ENCODE measurements around the gene GPR132. TPM values are rescaled to one million over a fixed set of nuclear protein-coding genes. Genes with fewer than 3 reads are reported as not detected.

Gene GPR132
- total RNA-seq, 1 experiment from 2014 or later, result 0.20 TPM

- Histone ChIP-seq H3K27me3 (ENCODE audit: insufficient read depth, low read length) (peaks cover 9% of the 10 kb centered on the region; the same call in 1 of the 2 replicates), H4K91ac (ENCODE audit: insufficient read length, low read depth, low read length) (no peak overlapping the region), H2BK5ac (ENCODE audit: insufficient read length, low read length) (no peak overlapping the region), H3K18ac (ENCODE audit: insufficient read length, low read depth, low read length) (no peak overlapping the region), H3K14ac (ENCODE audit: insufficient read depth, low read length) (no peak overlapping the region), H3K56ac (ENCODE audit: insufficient read length, low read depth, low read length) (no peak overlapping the region), H2BK120ac (ENCODE audit: low read depth, low read length, poor library complexity, severe bottlenecking) (no peak overlapping the region), H2BK12ac (ENCODE audit: insufficient read length, low read depth, low read length) (no peak overlapping the region), H3K79me1 (ENCODE audit: insufficient read depth, low read depth, low read length, poor library complexity, severe bottlenecking) (no peaks in the 10 kb centered on the region), H3K9ac (ENCODE audit: extremely low read depth, insufficient read length, low read length) (no peak overlapping the region), H3K23me2 (ENCODE audit: insufficient read length, low read depth, low read length, poor library complexity, severe bottlenecking) (peaks cover 10% of the 10 kb centered on the region), H3K23ac (ENCODE audit: insufficient read length, low read depth, low read length) (no peak overlapping the region), H3K79me2 (ENCODE audit: insufficient read depth, low read length) (no peaks in the 10 kb centered on the region), H3K4me1 (ENCODE audit: insufficient read depth, low read length) (no peaks in the 10 kb centered on the region; the same call in 1 of the 2 replicates), H3K27ac (ENCODE audit: insufficient read length, low read depth, low read length) (no peak overlapping the region), H4K5ac (ENCODE audit: insufficient read length, low read depth, low read length) (no peak overlapping the region), H4K8ac (replicated peaks; ENCODE audit: insufficient read length, low read depth, low read length) (no peak overlapping the region), H3K9me3 (ENCODE audit: control insufficient read depth, low read depth, low read length) (no peaks in the 10 kb centered on the region), H4K20me1 (ENCODE audit: control insufficient read depth, insufficient read depth, insufficient read length) (no peaks in the 10 kb centered on the region), H2BK20ac (ENCODE audit: low read depth, low read length, poor library complexity, severe bottlenecking) (no peak overlapping the region), H2AFZ (ENCODE audit: low read length) (no peak overlapping the region), H2BK15ac (ENCODE audit: low read depth, low read length) (no peak overlapping the region), H3K4ac (ENCODE audit: low read depth, low read length) (no peak overlapping the region), H3T11ph (ENCODE audit: low read length) (no peak overlapping the region), H3K4me2 (ENCODE audit: insufficient read depth, insufficient read length, low read length) (peak overlapping the region; percentile 67), H2AK5ac (ENCODE audit: insufficient read length, low read length) (no peak overlapping the region)
- Mint-ChIP-seq H3K27ac (no peak overlapping the region), H3K27me3 (ENCODE audit: low read depth) (peaks cover 66% of the 10 kb centered on the region), H3K9me3 (no peaks in the 10 kb centered on the region), H3K4me3 (peak overlapping the region; percentile 65 to 81), H3K4me1 (peaks cover 12 to 15% of the 10 kb centered on the region in 2 experiments), H3K36me3 (ENCODE audit: insufficient read depth in 1 of 3, low read depth in 3 of 3) (no peaks in the 10 kb centered on the region; a peak in 1 of 7 replicates)
- peak; percentile 40 for DNase-seq
- no peak for TF ChIP-seq CTCF (conservative IDR thresholded peaks at IDR 0.05)
- no CpG with 5 or more reads among the region's 60 CpGs for WGBS (ENCODE audit: extremely low coverage, insufficient read length, low lambda C conversion rate)
These were observed 22.2 kb upstream of the GPR132 start for GRCh38 chr14:105087308-105087962.

All from H9 (cell line).